Activated CD4-positive, alpha-beta memory T cell treated with anti-CD3 and anti-CD28 coated beads, Interleukin-2, amount 10 ng/mL, durations not matched to agents 7 days and 5 days (primary cell): Measurements from ENCODE around the gene CDH22. TPM values are rescaled to one million over a fixed set of nuclear protein-coding genes. Genes with fewer than 3 reads are reported as not detected.

Source experiments
- CTCF ChIA-PET: fragments of 350-600 bp; sonication (Branson Sonifier 250); formaldehyde crosslinking; loops from one replicate; lab custom pipeline; 2021; ENCODE audit warnings: antibody characterized with exemption, inconsistent platforms; lab: Charles Lee
- POLR2A ChIA-PET: fragments of 350-600 bp; sonication (Branson Sonifier 250); formaldehyde crosslinking; loops from one replicate; lab custom pipeline; 2021; ENCODE audit warnings: antibody characterized with exemption; lab: Charles Lee
- DNase-seq: peaks from one replicate; pipeline ENCODE4 v3.0.0-alpha.2; 2020
- H3K27ac Mint-ChIP-seq: one replicate; pipeline ENCODE4 v1.8.0; 2021; ENCODE audit warnings: mild to moderate bottlenecking, mixed read lengths
- H3K27me3 Mint-ChIP-seq: one replicate; pipeline ENCODE4 v1.8.0; 2021; ENCODE audit warnings: mixed read lengths
- H3K36me3 Mint-ChIP-seq: one replicate; pipeline ENCODE4 v1.8.0; 2021; ENCODE audit warnings: low read depth, mixed read lengths
- H3K4me1 Mint-ChIP-seq: one replicate; pipeline ENCODE4 v1.8.0; 2021; ENCODE audit warnings: mixed read lengths
- H3K4me3 Mint-ChIP-seq: one replicate; pipeline ENCODE4 v1.8.0; 2021; ENCODE audit warnings: mild to moderate bottlenecking, mixed read lengths
- H3K9me3 Mint-ChIP-seq: one replicate; pipeline ENCODE4 v1.8.0; 2021; ENCODE audit warnings: mixed read lengths
- total RNA-seq, 2 experiments: library from RNA; stranded (reverse); gene quantifications; one replicate each; pipeline ENCODE4 v1.2.3, GENCODE V29; 2021

CDH22 gene
- total RNA-seq, 2 experiments from 2014 or later = not detected

DNA sequence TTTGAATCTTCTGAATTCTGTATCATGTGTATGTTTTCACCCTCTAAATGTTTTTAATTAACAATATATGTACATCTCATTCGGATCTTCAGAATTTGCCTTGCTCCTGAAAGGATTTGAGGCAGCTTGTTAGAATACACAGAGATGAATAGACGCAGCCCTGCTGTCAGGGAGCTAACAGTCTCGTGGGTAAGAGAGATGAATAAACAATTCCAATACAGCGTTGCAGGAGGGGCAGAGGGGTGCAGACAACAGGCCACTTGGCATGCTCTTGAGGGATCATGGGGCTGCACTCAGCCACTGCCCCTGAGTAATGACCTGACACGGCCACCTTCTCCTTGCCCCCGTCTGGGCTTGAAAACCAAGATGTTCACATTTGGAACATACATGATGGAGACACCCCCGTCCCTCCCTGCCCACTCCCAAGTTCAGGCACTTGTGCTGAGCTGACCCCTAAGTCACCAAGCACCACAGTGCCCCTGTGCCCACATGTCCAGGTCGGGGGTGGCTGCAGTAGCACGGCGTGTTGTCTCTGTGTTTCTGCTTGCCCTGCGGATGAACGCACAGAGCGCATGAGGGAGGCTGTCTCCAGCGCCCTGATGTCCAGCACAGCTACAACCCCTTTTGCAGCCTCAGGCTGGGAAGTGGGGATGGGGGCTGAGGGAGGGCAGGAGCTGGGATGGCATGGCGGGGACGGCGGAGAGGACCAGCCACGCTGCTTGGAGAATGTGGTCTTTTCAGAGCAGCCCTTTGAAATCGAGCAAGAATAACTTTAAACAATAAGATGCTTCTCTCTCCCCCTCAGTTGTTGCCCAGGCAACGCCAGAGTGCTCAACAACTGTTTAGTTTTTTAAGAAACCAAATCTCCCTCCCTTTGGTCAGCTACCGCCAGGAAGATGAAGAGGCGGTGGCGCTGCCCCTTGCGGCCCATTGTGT, 33.0 kb upstream of the CDH22 start:
- CTCF ChIA-PET = interaction anchor here (2.3 kb wide), 1 partner anchor 8 kb away, joined by 7 read pairs; no protein-coding TSS in a partner anchor
- no peak overlapping the region for H3K27ac Mint-ChIP-seq
- peaks cover 8% of the 10 kb centered on the region for H3K4me1 Mint-ChIP-seq
- H3K9me3 Mint-ChIP-seq = no peaks in the 10 kb centered on the region
- DNase-seq = no peak
- POLR2A ChIA-PET = no interaction called here
- peaks cover 42% of the 10 kb centered on the region for H3K27me3 Mint-ChIP-seq
- H3K36me3 Mint-ChIP-seq = peaks cover 3% of the 10 kb centered on the region
- no peak overlapping the region for H3K4me3 Mint-ChIP-seq

- H3K27me3 Mint-ChIP-seq = peaks cover 45% of the 10 kb centered on the region
- H3K4me3 Mint-ChIP-seq = no peak overlapping the region
- ChIA-PET CTCF (interaction anchor here (2.3 kb wide), 1 partner anchor 10 kb away, joined by 7 read pairs; no protein-coding TSS in a partner anchor), POLR2A (interaction anchor here (1.2 kb wide), 1 partner anchor 9 kb away, joined by 3 read pairs; no protein-coding TSS in a partner anchor)
- no peak overlapping the region for H3K27ac Mint-ChIP-seq
- H3K9me3 Mint-ChIP-seq = no peaks in the 10 kb centered on the region
- no peak for DNase-seq
- no peaks in the 10 kb centered on the region for H3K36me3 Mint-ChIP-seq
- peaks cover 6% of the 10 kb centered on the region for H3K4me1 Mint-ChIP-seq
Observed at GRCh38 chr20:46339037-46339436, 30.7 kb upstream of the CDH22 start.

- Mint-ChIP-seq H3K36me3 (no peaks in the 10 kb centered on the region), H3K4me1 (no peaks in the 10 kb centered on the region), H3K4me3 (no peak overlapping the region), H3K27me3 (peaks cover 35% of the 10 kb centered on the region), H3K27ac (no peak overlapping the region), H3K9me3 (no peaks in the 10 kb centered on the region)
- no peak for DNase-seq
- POLR2A ChIA-PET = no interaction called here
- CTCF ChIA-PET = no interaction called here
Observed at GRCh38 chr20:46336735-46337134, 28.4 kb upstream of the CDH22 start.

DNA sequence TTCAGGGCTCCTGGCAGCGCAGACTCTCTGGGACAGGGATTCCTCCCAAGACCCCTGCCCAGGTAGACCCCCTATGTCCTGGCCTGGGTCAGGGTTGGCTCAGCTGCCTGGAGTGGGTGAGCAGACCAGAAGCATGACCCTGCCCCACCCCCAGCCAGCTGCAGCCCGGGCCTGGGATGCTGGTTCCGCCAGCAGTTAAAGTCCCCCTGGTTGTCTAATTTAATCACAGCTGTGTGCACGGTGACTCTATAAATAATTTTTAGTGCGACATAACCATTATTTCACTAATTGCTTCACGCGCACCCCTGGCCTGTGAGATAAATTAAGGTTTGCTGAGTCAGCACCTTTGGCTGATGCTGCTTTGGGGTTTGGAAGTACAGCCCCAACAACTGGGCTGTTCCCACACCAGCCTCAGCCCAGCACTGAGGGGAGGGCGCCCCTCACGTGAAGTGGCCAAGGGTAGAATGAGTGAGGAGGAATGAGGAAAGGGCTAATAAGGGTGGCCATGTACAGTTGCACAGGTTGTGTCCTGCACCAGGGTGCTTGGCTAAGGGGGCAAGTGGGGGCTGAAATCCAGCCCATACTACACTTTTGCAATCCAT, 26.1 kb upstream of the CDH22 start:
- CTCF ChIA-PET = no interaction called here
- Mint-ChIP-seq H3K27ac (no peak overlapping the region), H3K27me3 (peaks cover 27% of the 10 kb centered on the region), H3K36me3 (no peaks in the 10 kb centered on the region), H3K4me1 (no peaks in the 10 kb centered on the region), H3K9me3 (no peaks in the 10 kb centered on the region), H3K4me3 (no peak overlapping the region)
- POLR2A ChIA-PET = no interaction called here
- DNase-seq = no peak

- H3K36me3 Mint-ChIP-seq = no peaks in the 10 kb centered on the region
- H3K27ac Mint-ChIP-seq = no peak overlapping the region
- no peak overlapping the region for H3K4me3 Mint-ChIP-seq
- H3K9me3 Mint-ChIP-seq = no peaks in the 10 kb centered on the region
- DNase-seq = no peak
- H3K4me1 Mint-ChIP-seq = no peaks in the 10 kb centered on the region
- ChIA-PET POLR2A (interaction anchor here (1.1 kb wide), 1 partner anchor 31 kb away, joined by 4 read pairs; no protein-coding TSS in a partner anchor), CTCF (interaction anchor here (1.2 kb wide), 1 partner anchor 16 kb away, joined by 4 read pairs; no protein-coding TSS in a partner anchor)
- peaks cover 21% of the 10 kb centered on the region for H3K27me3 Mint-ChIP-seq
Observed at GRCh38 chr20:46333161-46333991, 25.1 kb upstream of the CDH22 start.

DNA sequence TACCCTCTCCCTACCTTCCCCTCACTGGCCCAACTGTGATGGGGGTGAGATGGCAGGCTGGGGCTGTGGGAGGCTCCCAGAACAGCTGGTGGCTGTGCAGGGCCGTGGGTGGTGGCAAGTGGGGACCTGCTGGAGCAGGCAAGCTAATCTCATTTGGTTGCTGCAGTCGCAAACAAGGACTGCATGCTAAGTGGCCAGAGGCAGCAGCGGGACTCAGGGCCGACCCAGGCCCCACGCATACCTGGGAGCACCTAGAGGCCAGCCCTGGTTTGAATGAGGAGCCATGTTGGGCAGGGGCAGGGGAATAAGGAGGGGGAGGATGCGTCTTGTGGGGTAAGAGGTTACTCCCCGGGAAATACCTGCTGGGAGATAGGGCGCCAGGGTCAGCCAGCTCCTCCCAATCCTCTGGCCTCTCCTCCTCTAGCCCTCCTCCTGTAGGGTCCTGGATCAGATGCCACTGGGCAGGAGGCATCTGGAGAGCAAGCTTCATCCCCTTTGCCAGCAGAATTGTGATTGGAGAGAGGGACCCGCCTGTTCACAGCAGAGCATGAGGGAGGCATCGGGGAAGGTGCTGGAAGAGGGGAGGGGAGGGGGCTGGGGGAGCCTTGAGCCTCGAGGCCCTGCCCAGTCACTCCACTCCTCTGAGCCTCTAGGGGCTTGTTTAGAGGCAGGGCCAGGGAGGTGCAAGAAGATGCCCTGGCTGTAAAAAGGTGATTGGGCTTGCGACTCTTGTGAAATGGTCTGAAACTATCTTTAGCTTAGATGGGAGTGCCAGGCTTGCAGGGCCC, 24.3 kb upstream of the CDH22 start:
- Mint-ChIP-seq H3K9me3 (no peaks in the 10 kb centered on the region), H3K27me3 (peaks cover 21% of the 10 kb centered on the region), H3K36me3 (no peaks in the 10 kb centered on the region), H3K4me1 (no peaks in the 10 kb centered on the region), H3K27ac (no peak overlapping the region), H3K4me3 (no peak overlapping the region)
- POLR2A ChIA-PET = interaction anchor here (1.1 kb wide), 1 partner anchor 31 kb away, joined by 4 read pairs; no protein-coding TSS in a partner anchor
- DNase-seq = no peak
- CTCF ChIA-PET = interaction anchor here (1.2 kb wide), 1 partner anchor 16 kb away, joined by 4 read pairs; no protein-coding TSS in a partner anchor

DNA sequence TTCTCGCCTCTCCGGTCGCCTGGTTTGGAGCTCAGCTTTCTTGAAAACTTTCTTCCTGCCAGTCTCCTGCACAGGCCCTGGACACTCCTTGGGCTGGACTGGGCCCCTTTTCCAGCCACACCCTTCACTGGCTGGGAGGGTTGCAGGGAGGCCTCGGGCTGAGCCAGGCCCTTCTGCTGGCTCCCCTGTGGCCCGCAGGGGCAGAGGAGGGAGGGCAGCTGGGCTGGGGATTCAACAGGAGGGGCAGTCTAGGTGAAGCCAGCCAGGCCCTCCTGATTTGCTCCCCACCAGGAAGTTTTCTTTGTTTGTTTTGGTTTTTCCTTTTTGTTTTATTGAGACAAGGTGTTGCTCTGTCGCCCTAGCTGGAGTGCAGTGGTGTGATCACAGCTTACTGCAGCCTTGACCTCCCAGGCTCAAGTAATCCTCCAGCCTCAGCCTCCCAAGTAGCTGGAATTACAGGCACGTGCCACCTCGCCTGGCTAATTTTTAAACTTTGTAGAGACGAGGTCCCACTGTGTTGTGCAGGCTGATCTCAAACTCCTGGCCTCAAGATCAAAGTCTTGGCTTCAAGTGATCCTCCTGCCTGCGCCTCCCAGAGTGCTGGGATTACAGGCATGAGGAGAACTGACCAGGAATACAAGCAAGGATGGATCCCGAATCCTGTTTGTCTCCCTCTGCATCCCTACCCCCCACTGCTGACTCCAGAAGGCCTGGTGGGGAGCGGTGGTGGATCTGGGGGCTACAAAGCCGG, 23.5 kb upstream of the CDH22 start:
- no peak for DNase-seq
- Mint-ChIP-seq H3K4me3 (no peak overlapping the region), H3K27me3 (peaks cover 21% of the 10 kb centered on the region), H3K9me3 (no peaks in the 10 kb centered on the region), H3K36me3 (no peaks in the 10 kb centered on the region), H3K4me1 (no peaks in the 10 kb centered on the region), H3K27ac (no peak overlapping the region)
- CTCF ChIA-PET = no interaction called here
- POLR2A ChIA-PET = interaction anchor here (1.1 kb wide), 1 partner anchor 32 kb away, joined by 4 read pairs; no protein-coding TSS in a partner anchor

DNA sequence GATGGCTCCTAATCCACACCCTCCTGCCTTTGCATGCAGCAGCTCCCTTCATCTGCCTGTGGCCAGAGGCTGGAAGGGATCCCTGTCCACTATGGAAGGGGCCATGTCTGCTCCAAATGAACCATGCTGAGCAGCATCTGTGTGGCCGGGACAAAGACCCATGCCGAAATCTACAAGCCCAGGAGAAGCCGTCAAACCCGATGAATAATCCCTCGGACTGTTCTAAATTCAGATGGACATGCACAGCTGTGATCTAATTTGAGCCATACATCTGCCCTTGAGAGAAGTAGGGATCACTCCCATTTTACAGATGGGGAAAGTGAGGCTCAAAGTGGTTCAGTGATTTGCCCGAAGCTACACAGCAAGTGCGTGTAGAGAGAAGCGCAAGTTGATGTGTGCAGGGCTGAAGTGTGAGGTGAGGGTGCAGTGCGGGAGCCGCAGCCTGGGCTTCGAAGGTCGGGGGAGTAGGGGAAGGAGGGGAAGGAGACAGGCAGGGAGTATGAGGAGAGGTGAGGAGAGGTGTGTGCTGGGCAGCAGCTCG, 22.6 kb upstream of the CDH22 start:
- ChIA-PET POLR2A (no interaction called here), CTCF (no interaction called here)
- no peak for DNase-seq
- no peaks in the 10 kb centered on the region for H3K36me3 Mint-ChIP-seq
- peaks cover 18% of the 10 kb centered on the region for H3K27me3 Mint-ChIP-seq
- no peaks in the 10 kb centered on the region for H3K4me1 Mint-ChIP-seq
- no peak overlapping the region for H3K27ac Mint-ChIP-seq
- H3K9me3 Mint-ChIP-seq = no peaks in the 10 kb centered on the region
- no peak overlapping the region for H3K4me3 Mint-ChIP-seq

DNA sequence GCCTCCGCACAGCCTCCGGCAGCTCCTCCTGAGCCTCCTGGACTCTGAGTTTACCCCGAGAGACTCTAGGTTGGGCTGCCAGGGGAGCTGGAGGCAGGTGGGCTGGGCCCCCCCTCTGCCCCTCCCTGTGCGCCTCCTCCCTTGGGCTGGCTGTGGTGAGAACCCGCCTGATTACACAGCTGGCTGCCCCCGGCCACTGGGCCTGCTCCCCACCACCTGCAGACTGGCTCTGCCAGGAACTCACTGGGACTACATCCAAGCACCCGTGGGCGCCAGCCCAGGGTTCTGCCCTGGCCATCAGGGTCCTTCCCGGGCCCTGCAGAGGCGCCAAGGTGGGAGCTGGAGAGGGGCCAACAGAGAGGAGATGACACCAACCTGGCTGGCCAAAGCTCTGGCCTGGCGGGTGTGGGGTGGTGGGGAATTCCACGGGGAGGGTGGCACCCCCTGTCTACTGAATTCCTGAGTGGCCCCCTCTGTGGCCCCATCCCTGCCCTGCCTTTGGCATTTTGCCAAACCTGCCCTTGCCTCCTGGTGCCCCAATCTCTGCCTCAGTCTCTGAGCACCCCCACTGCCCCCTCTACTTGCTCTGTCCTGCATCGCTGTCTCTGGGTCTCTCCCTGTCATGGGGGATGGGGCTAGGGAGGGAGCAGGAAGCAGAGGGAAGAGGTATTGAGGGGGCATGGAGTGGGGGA, 21.9 kb upstream of the CDH22 start:
- POLR2A ChIA-PET = no interaction called here
- no peak for DNase-seq
- Mint-ChIP-seq H3K36me3 (no peaks in the 10 kb centered on the region), H3K9me3 (no peaks in the 10 kb centered on the region), H3K27me3 (peaks cover 18% of the 10 kb centered on the region), H3K27ac (no peak overlapping the region), H3K4me3 (no peak overlapping the region), H3K4me1 (no peaks in the 10 kb centered on the region)
- CTCF ChIA-PET = no interaction called here

GRCh38 chr20:46328200-46328882, 20.0 kb upstream of the CDH22 start:
- POLR2A ChIA-PET = no interaction called here
- CTCF ChIA-PET = interaction anchor here (2.3 kb wide), 1 partner anchor 21 kb away, joined by 6 read pairs; no protein-coding TSS in a partner anchor
- Mint-ChIP-seq H3K9me3 (no peaks in the 10 kb centered on the region), H3K27ac (no peak overlapping the region), H3K4me1 (no peaks in the 10 kb centered on the region), H3K4me3 (no peak overlapping the region), H3K36me3 (no peaks in the 10 kb centered on the region), H3K27me3 (peaks cover 11% of the 10 kb centered on the region)
- no peak for DNase-seq
